ENCODE results near the gene NACC1.
"Not testable (repeated sequence)": the region's sequence is repeated elsewhere in the genome, so short reads cannot be mapped to it uniquely, and the experiment has no call there.

NACC1 gene

DNA sequence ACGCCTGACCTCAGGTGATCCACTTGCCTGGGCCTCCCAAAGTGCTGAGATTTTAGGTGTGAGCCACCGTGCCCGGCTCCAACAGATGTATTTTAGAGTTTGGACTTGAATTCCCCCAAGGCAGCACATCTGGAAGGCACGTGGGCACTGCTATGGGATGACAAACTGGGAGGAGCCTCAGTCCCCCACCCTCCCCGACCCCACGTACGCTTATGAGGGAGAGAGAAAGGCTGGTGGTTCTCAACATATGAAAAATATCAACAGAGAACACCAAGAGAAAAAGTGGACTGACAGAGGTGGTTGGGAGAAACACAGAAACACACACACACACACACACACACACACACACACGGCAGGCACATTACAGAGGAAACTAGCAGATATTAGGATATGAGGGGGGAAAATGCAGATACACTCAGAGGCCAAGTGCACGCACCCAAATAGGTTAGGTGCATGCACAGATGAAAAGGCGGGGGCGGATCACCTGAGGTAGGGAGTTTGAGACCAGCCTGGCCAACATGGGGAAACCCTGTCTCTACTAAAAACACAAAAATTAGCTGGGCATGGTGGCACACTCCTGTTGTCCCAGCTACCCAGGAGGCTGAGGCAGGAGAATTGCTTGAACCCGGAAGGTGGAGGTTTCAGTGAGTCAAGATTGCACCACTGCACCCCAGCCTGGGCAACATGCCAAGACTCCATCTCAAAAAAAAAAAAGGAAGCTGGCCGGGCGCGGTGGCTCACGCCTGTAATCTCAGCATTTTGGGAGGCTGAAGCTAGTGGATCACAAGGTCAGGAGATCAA lies 28.9 kb downstream of the NACC1 start:
- no peak for DNase-seq (ENCODE audit: low spot score)

DNA sequence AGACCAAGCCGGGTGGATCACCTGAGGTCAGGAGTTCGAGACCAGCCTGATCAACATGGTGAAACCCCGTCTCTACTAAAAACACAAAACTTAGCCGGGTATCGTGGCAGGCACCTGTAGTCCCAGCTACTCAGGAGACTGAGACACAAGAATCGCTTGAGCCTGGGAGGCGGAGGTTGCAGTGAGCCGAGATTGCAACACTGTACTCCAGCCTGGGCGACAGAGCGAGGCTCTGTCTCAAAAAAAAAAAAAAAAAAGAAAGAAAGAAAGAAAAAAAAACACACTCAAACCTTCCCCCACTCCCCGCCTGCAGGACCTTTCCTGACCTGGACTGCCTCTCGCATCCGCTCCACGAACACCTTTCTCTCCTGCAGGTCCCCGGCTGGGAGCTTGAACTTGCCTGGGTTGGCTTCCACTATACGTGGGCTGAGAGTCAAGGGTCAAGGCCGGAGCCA lies 31.1 kb downstream of the NACC1 start:
- DNase-seq (ENCODE audit: low spot score), result not testable (repeated sequence)

DNA sequence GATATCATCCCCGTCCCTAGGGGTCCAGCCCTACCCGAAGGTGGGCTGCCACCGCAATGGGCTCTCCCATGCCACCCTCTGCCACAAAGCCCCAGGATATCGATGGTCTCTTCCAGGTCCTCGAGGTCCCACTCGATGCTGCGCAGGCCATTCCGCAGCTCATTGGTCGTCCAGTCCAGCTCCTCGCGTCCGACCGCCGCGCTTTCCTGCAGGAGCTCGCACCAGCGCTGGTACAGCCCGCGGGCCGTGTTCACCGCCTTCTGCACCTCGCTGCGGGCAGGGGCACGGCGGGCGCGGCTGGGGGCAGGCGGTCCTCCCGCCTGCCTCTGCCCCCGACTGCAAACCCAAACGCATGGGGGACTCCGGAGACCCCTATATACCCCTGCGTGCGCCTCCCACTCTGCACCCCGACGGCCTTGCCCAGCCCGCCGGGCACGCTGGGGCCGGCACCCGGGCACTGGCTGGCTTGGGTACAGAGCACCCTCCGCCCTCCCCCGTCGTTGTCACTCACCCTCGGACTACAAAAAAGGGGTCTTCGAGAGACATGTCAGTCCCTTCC lies 31.6 kb downstream of the NACC1 start:
- DNase-seq (ENCODE audit: low spot score), result peak; percentile 54

DNA sequence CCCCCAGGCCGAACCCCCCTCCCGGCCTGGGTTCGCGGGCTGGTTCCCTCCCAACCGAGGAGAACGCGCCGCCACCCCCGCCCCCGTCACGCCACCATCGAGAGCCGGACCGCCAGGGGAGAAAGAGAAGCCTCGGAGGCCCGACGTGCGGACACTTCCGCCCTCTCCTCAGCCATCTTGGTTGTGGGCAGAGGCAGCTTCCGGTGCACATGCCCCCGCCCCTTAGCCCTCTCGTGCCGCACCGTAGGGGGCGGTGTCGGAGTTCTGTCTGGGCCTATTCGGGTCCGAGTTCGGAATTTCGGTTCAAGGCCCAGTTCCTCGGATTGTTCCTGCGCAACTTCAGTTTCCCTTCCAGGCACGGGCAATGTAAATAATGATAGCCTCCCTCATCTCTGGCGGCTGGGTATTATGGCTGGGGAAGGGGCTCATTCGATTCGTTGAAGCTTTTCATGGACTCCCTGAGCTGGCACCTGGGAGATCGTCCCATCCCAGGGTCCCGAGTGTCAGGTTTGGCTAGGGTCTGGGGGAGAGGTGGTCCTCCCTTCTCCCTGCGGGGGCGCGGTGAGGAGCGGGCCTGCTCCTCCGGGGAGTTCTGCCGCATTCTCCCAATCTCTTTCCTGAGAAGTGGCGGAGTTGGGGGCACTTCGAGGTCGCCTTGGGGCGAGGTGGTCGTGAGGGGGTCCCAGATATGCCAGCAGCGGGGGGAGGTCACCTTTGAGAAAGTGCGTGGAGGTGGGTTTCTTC lies 32.3 kb downstream of the NACC1 start, which contains the start of the genes IER2 and STX10:
Gene IER2 (plus strand): TSS at position 225 of the 744 bp plus-strand sequence. CDS start 2,776 bp downstream, outside the sequence.
Gene STX10 (minus strand): TSS at position 189 of the 744 bp plus-strand sequence. CDS start 202 bp downstream, outside the sequence.
- DNase-seq (ENCODE audit: low spot score), result peak; percentile 94

DNA sequence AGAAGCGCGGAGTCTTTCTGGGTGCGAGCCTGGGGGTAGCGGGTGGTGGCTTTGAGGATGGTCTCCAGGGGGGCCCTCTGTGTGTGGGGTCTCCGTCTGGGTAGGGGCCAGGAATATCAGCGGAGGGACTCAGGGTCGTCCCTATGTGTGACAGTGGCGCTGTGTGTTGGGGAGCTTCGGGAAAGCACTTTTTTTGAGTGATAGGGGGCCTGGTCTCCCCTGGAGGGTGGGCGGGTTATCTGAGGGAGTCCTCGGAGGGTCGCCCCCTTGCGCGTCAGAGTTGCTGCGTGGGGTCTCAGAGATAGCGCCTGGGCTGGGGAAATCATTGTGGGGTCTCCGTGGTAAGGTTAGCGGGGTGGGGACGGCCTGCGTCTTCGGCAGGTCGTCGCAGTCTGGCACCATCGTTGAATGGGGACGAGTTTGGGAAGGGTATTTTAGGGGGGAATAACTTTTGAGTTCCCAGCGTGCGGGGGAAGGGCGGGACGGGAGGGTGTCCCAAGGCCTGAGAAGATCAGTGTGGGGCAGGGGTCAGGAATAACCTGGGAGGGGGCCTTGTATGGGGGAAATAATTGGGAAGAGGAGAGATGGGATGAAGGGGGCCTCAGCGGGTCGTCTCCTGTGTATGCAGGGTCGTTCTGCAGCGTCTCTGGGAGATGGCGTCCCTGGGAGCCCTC lies 33.0 kb downstream of the NACC1 start:
- peak; percentile 32 for DNase-seq (ENCODE audit: low spot score)

DNA sequence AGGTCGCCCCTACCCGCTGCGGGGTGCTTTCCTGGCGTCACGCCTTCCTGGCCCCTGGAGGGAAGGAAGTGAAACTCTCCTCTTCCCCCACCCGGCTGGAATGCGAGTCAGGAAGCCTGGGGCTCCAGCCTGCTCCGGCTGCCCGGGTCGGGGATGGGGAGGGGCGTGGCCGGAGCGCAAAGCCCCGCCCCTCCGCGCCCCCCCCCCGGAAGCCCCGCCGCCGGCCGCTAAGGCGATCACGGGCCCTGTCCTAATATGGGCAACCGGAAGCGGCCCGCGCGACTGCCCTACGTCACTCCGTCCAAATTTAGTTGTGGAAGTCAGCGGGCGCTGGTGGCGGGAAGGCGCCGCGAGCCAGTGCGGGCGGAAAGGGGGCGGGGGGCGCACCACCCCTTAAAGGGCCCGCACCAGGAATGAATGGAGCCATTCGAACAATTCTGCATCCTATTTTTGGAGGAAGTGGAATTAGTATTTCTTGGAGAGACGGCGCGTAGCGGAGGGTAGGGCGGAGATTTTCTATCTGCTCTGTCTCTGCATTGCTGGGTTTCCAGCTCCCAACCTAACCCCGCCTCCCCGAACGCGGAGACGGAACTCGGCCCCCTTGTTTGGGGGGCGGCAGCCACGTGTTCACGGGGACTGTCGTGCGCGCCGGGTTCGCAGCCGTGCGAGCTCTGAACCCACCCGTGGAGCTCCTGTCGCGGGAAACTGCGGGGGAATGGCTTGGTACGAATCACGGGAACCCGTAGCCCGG lies 33.7 kb downstream of the NACC1 start:
- DNase-seq (ENCODE audit: low spot score), result peak; percentile 99

DNA sequence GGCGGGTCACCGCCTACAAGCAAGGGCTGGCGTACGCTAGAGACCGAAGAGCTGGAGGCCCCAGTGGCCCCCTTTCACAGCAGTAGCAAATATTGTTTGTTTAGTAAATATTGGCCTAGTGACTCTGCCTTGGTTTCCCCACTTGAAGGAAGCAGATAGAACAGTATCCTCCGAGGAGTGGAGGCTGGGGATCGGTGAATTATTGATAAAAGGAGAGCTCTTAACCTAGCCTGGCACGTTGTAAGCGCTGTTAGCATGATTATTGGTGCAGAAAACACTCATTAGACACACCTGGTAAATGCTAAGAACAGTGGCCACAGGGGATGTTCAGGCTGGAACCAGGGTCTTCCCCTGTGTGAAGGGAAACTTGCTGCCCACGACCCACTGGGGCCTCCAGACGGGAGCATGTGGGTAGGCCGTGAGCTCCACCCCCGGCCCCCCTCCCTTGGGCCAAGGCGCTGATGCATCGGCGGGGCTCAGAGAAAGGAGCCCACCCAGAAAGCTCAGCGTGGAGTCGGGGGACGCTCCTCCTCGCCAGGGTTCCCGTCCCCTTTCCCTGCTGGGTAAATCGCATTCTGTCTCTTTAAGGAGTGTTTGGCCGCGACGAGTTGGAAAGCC lies 34.4 kb downstream of the NACC1 start:
- no peak for DNase-seq (ENCODE audit: low spot score)

DNA sequence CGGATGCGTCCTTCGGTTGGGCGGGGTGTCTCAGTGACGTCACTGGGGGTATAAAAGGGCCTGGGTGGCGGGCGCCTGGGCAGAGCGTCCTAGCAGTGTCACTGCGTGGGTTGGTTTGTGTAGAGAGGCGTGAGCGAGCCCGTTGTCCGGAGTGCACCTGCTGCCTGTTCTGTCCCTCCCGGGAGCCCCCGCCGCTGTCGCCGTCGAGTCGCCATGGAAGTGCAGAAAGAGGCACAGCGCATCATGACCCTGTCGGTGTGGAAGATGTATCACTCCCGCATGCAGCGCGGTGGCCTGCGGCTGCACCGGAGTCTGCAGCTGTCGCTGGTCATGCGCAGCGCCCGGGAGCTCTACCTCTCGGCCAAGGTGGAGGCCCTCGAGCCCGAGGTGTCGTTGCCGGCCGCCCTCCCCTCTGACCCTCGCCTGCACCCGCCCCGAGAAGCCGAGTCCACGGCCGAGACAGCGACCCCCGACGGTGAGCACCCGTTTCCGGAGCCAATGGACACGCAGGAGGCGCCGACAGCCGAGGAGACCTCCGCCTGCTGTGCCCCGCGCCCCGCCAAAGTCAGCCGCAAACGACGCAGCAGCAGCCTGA lies 35.0 kb downstream of the NACC1 start:
- DNase-seq (ENCODE audit: low spot score), result peak; percentile 96

DNA sequence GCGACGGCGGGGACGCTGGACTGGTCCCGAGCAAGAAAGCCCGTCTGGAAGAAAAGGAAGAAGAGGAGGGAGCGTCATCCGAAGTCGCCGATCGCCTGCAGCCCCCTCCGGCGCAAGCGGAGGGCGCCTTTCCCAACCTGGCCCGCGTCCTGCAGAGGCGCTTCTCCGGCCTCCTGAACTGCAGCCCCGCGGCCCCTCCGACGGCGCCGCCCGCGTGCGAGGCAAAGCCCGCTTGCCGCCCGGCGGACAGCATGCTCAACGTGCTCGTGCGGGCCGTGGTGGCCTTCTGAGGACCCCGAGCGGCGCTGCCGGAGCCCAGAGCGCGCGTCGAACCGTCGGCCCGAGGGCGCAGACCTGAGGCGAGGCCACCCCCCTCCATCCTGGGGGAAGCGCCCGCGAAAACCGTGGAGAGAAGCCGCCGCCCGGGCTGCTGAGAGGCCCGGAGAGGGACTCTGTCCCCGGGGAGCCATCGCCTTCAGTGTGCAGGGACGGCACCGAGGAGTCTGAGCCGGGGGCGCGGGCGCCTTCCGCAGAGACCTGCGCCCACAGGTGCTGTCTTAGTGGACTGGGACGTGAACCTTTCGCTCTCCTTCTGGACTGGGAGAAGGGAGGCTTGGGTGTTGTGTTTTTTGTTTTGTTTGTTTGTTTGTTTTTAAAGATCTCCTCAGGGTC lies 35.6 kb downstream of the NACC1 start:
- peak; percentile 34 for DNase-seq (ENCODE audit: low spot score)

DNA sequence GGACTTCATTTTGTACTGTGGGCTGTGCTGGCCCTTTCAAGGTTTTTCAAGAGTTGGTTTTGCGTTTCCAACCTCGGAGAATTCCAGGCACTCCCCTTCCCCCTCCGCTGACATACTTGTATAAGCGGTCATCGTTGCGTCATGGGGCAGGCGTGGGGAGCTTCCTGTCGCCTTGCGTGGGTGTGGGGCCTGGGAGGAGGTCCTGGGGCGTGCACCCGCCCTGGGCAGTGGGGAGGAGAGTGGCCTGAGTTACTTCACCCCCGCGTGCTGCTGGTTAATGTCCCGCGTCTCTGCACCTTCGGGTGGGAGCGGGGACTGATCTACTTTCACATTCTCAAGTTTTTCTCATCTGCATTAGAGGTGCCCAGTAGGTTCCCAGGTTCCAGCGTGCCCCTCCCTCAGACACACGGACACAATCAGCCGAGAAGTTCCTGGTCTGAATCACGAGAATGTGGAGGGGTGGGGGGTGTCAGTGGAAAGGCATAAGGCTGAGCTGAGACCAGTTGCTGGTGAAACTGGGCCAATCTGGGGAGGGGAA lies 36.2 kb downstream of the NACC1 start:
- peak; percentile 89 for DNase-seq (ENCODE audit: low spot score)

DNA sequence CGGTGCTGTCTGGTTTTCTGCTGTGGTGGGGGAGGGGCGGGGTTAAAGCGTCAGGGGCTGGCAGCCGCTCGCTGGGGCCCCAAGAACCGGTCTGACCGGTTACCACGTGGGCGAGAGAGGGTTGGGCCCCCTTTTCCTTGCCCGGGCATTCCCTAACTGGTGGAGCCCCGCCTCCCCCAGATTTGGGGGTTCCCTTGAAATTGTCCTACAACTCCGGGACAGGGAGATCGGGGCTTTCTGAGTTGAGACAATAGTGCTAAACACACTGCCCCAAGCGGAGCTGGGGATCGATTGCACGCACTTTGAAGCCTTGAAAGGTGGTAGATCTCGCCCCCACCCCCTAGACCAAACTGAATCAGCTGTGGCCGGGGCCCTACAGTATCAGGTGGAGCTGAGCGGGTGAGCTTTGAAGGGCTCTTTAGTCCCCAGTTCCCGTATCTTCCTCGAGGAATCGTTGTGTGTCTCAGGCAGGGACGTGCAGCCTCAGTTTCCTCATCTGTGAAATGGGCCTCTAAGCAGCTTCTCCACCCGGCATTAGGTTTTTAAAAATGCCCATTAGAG lies 36.9 kb downstream of the NACC1 start:
- peak; percentile 57 for DNase-seq (ENCODE audit: low spot score)

DNA sequence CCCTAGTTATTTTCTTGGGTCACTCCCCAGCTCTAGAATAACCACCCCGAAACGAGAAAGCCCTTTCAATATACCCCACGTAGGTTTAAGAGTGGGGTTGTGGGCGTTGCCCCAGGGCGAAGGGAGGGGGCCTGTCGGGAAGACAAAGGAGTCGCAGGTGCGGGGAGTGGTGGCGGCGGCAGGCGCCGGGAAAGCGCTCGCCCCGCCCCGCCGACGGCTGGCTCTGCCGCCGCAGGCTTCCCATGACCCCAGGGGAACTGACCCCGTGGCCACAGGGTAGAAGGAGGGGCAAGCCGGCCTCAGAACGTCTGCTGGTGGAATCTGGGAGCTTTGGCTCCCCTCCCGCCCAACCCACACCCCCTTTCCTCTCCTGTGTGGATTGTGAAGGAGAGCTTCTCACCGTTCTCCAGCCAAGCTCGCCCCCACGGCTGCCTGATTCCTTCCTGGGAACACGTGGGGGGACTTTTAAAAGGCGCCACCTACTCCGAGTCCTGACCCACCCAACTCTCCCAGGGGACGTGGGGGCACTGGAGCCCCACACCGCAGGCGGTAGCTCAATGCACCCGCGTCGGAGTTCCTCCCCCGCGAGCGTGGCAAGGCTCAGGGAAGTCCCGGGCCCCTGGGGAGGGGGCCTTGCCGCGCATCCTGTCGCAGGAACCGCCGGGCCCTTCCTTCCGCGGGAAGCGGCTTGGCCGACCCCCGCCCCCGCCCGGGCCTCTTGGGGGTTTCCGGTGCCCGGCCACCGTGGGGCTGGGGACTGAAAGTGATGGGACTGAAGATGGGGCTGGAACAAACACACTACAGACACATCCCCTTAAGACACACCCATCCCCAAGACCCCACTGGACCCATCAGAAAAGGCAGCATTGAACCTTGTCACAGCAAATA lies 37.7 kb downstream of the NACC1 start:
- peak; percentile 85 for DNase-seq (ENCODE audit: low spot score)

DNA sequence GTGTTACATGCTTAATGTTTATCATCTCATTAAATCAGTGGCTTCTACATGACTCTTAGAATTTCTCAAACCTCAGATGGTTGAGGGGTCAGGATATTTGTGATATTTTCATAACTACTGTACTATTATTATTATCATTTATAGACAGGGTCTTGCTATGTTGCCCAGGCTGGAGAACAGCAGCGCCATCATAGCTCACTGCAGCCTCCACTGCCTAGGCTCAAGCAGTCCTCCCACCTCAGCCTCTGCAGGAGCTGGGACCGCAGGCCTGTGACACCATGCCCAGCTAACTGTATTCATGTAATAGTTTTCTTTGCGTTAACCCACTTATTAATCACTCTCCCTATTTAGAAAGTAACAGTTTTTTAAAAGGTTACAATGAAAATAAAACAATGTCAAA lies 41.6 kb downstream of the NACC1 start:
- DNase-seq (ENCODE audit: low spot score), result no peak

DNA sequence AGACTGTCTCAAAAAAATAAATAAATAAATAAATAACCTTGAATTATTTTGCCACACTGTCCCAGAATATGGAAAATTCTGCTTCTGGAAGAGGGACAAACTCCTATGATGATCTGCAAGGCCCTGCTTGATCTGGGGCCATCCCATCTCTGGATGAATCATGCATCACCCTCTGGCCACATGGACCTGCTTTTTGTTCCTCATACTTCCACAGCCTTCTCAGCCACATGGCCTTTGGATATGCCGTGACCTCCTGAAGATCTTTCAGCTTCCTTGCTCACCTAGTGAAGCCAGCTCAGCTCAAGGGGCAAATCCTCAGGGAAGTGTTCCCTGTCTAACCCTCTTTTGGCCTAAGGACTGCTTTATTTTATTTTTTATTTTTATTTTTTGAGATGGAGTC lies 42.5 kb downstream of the NACC1 start:
- DNase-seq (ENCODE audit: low spot score), result peak; percentile 52

DNA sequence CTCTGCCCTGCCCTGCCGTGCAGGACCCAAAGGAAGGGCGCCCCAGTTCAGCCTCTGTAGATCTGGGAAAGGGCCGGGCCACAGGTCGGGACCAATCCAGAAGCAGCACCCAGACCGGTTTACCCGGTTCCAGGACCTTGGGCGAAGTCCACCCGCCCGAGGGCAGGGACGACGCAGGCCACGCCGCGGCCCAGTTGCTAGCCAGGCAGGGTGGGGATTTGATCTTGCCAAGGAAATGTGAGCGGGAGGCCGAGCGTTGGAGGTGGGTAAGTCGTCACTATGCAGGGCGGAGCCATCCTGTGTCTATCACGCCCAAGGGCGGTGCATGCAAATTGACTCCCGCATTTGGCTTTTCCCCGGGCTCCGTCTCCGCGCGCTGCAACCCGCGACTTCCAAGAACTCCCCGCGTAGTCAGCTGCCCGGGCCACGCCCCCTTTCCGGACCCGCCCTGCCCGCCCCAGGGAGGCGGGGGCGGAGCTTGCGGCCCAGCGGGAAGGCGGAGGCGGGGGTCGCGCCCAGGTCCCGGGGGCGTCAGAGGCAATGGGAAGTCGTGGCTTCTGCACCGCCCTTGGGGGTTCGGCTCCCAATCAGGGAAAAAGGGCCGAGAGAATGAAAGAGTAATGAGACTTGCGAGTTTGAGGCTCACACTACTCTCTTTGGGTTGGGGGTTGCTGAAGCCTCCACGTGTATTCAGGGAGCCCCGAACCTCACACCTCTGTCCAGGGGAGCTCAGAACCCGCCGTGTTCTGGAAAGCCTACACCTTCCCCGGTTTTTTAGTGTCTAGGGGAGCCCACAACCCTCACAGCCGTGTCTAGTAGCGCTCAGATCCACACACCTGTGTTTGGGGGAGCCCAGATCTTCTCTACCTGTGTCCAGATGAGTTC lies 44.9 kb downstream of the NACC1 start:
- DNase-seq (ENCODE audit: low spot score), result peak; percentile 83

DNA sequence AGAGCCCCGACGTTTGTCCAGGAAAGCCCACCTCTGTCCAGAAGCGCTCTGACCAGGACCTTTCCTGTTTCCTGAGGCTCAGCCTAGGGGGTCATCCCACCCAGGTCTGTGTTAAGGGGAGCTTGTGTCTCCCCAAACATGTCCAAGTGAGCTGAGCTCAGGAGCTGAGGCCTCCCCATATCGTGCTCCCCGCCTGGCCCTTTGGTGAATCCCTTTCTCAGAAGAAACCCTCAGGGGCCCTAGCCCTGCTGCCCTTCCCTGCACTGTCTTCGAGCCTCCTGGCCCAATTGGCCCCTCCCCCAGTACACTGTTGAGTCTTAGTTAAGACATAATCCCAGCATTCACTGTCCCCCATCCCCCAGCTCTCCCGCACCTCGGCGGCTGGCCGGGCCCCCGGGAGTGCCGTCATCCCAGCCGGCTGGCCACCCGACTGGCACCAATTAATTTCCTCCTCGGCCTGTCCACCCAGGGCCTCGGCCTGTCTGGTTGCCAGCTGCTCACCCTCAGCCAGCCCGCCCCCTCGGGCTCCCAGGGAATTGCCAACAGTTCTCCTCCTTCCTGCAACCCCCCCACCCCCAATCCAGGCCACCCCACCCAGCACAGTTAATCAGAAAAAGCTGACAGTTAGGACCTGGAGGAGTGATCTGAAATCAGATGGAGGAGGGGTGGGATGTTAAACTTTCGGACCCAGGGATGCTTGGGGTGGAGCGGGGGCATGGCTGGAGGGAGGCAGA lies 45.7 kb downstream of the NACC1 start:
- peak; percentile 87 for DNase-seq (ENCODE audit: low spot score)
